Thyroid gland (tissue), 4 donors: ENCODE data around the gene SLC35G3. TPM values are rescaled to one million over a fixed set of nuclear protein-coding genes. Genes with fewer than 3 reads are reported as not detected.
"Not testable (repeated sequence)": the region's sequence is repeated elsewhere in the genome, so short reads cannot be mapped to it uniquely, and the experiment has no call there.

Experiments used
- DNase-seq, 2 donors: peaks; one replicate each; pipeline ENCODE4 v3.0.0-alpha.2; 2019
- H3K27ac ChIP-seq, 3 donors: fragments of 200-600 bp; sonication (generic); 1 replicate in 2 of 3; 2 replicates in 1 of 3; pipeline ENCODE4 v1.5.1; 2016 to 2019; ENCODE audit warnings: mild to moderate bottlenecking in 1 of 3, moderate library complexity in 1 of 3
- H3K27me3 ChIP-seq: fragments of 200-600 bp; sonication (generic); one replicate; pipeline ENCODE4 v1.5.1; 2019
- H3K36me3 ChIP-seq, 2 donors: fragments of 200-600 bp; sonication (generic); one replicate each; pipeline ENCODE4 v1.5.1; 2016 to 2019
- H3K4me1 ChIP-seq, 2 donors: fragments of 200-600 bp; sonication (generic); one replicate each; pipeline ENCODE4 v1.5.1; 2017 to 2019
- H3K4me3 ChIP-seq, 3 donors: fragments of 200-600 bp; sonication (generic); replicated peaks in 1 of 3; 1 replicate in 2 of 3; 2 replicates in 1 of 3; pipeline ENCODE4 v1.5.1; 2016; ENCODE audit warnings: mild to moderate bottlenecking in 1 of 3
- H3K9me3 ChIP-seq: fragments of 200-600 bp; sonication (generic); one replicate; pipeline ENCODE4 v1.5.1; 2017
- CTCF ChIP-seq, 6 experiments: fragments of 200-600 bp in 3 of 6; fragments of 450-650 bp in 3 of 6; sonication (generic) in 3 of 6; IDR thresholded peaks; one replicate each; pipeline ENCODE4 v1.5.1; 2016 to 2019; ENCODE audit warnings: antibody characterized with exemption in 6 of 6, mild to moderate bottlenecking in 2 of 6, inconsistent platforms in 1 of 6, moderate library complexity in 1 of 6
- POLR2A ChIP-seq, 2 donors: fragments of 450-650 bp; IDR thresholded peaks; one replicate each; pipeline ENCODE4 v1.6.1; 2017; ENCODE audit warnings: antibody characterized with exemption in 2 of 2, mild to moderate bottlenecking in 2 of 2, moderate library complexity in 1 of 2
- WGBS, 2 donors: methylation state at CpG; one replicate each; pipeline ENCODE4 v1.1.5; 2017; 5-methylcytosine and 5-hydroxymethylcytosine counted together
- intact Hi-C: fragments of 100-400 bp; cut with DNase I; formaldehyde crosslinking; loops from one replicate; pipeline ENCODE4 v1.15.1; 2023
- total RNA-seq, 4 donors: library from RNA; depleted of rRNA; stranded (reverse); fragments of >200 nt; gene quantifications; one replicate each; pipeline ENCODE4 v1.2.3, GENCODE V29; 2016

SLC35G3 gene
- total RNA-seq, 4 donors from 2014 or later: not detected

- no peaks in the 10 kb centered on the region for H3K9me3 ChIP-seq
- WGBS, 2 donors: 94 to 95% methylated on average over 2 of the region's 2 CpGs
- no peaks in the 10 kb centered on the region for H3K27me3 ChIP-seq
- intact Hi-C loops: no loop called here
- no peak for TF ChIP-seq CTCF (IDR thresholded peaks at IDR 0.05)
- no peak for TF ChIP-seq POLR2A (IDR thresholded peaks at IDR 0.05)
- H3K4me3 ChIP-seq: no peak overlapping the region
- H3K4me1 ChIP-seq: no peaks in the 10 kb centered on the region
- H3K36me3 ChIP-seq: no peaks in the 10 kb centered on the region
- no peak overlapping the region for H3K27ac ChIP-seq
- no peak for DNase-seq
Measured at GRCh38 chr17:35235917-35236316, 41.7 kb upstream of the SLC35G3 start.

- H3K4me1 ChIP-seq: no peaks in the 10 kb centered on the region
- no peaks in the 10 kb centered on the region for H3K9me3 ChIP-seq
- intact Hi-C loops: no loop called here
- no peak overlapping the region for H3K4me3 ChIP-seq
- H3K27ac ChIP-seq: no peak overlapping the region
- H3K36me3 ChIP-seq: no peaks in the 10 kb centered on the region
- 93 to 94% methylated on average over 3 of the region's 3 CpGs for WGBS, 2 donors
- TF ChIP-seq POLR2A (IDR thresholded peaks at IDR 0.05) (no peak), CTCF (IDR thresholded peaks at IDR 0.05) (no peak)
- DNase-seq: no peak
- H3K27me3 ChIP-seq: no peaks in the 10 kb centered on the region
Measured at GRCh38 chr17:35235289-35235688, 41.1 kb upstream of the SLC35G3 start.

- H3K27me3 ChIP-seq, H3K4me3 ChIP-seq, H3K9me3 ChIP-seq, intact Hi-C loops, H3K36me3 ChIP-seq, DNase-seq, H3K27ac ChIP-seq, H3K4me1 ChIP-seq: not testable (repeated sequence)
- WGBS, 2 donors: 90 to 92% methylated on average over 4 of the region's 4 CpGs
Measured at GRCh38 chr17:35234315-35234714, 40.1 kb upstream of the SLC35G3 start.

GRCh38 chr17:35229638-35230037, 35.4 kb upstream of the SLC35G3 start:
- no peaks in the 10 kb centered on the region for H3K9me3 ChIP-seq
- no peaks in the 10 kb centered on the region for H3K36me3 ChIP-seq
- no peak overlapping the region for H3K4me3 ChIP-seq
- H3K27ac ChIP-seq: no peak overlapping the region
- intact Hi-C loops: loop anchor here (10.0 kb wide), 1 partner anchor 55 kb away; no protein-coding TSS in a partner anchor
- no peak for DNase-seq
- 89 to 91% methylated on average over 1 of the region's 1 CpG for WGBS, 2 donors
- TF ChIP-seq CTCF (IDR thresholded peaks at IDR 0.05) (no peak), POLR2A (IDR thresholded peaks at IDR 0.05) (no peak)
- no peaks in the 10 kb centered on the region for H3K4me1 ChIP-seq
- no peaks in the 10 kb centered on the region for H3K27me3 ChIP-seq

GRCh38 chr17:35227546-35227945, 33.4 kb upstream of the SLC35G3 start:
- H3K4me1 ChIP-seq: no peaks in the 10 kb centered on the region
- H3K9me3 ChIP-seq: no peaks in the 10 kb centered on the region
- no peak overlapping the region for H3K4me3 ChIP-seq
- intact Hi-C loops: loop anchor here (10.0 kb wide), 1 partner anchor 57 kb away; no protein-coding TSS in a partner anchor
- H3K27ac ChIP-seq: no peak overlapping the region
- 93 to 98% methylated on average over 2 of the region's 2 CpGs for WGBS, 2 donors
- H3K27me3 ChIP-seq: no peaks in the 10 kb centered on the region
- no peak for DNase-seq
- TF ChIP-seq POLR2A (IDR thresholded peaks at IDR 0.05): no peak
- no peak for TF ChIP-seq CTCF (IDR thresholded peaks at IDR 0.05)
- no peaks in the 10 kb centered on the region for H3K36me3 ChIP-seq

GRCh38 chr17:35224436-35224835, 30.2 kb upstream of the SLC35G3 start:
- TF ChIP-seq CTCF (IDR thresholded peaks at IDR 0.05) (no peak), POLR2A (IDR thresholded peaks at IDR 0.05) (no peak)
- Histone ChIP-seq H3K4me1 (no peaks in the 10 kb centered on the region), H3K27ac (no peak overlapping the region), H3K27me3 (no peaks in the 10 kb centered on the region), H3K9me3 (no peaks in the 10 kb centered on the region), H3K36me3 (no peaks in the 10 kb centered on the region), H3K4me3 (no peak overlapping the region)
- intact Hi-C loops: loop anchor here (10.0 kb wide), 1 partner anchor 60 kb away; no protein-coding TSS in a partner anchor
- 57 to 60% methylated on average over 1 of the region's 1 CpG for WGBS, 2 donors
- no peak for DNase-seq
